Lower lobe of right lung (tissue), 2 donors: Measurements from ENCODE around the gene BCL11B. TPM values are rescaled to one million over a fixed set of nuclear protein-coding genes. Genes with fewer than 3 reads are reported as not detected.

Experiments used
- ATAC-seq, 2 donors: fragments of 200-7000 bp; cut with Tn5 transposase; one replicate each; pipeline ENCODE4 v1.9.1; 2020 to 2022; ENCODE audit warnings: mild to moderate bottlenecking in 2 of 2, moderate library complexity in 2 of 2
- DNase-seq: peaks from one replicate; pipeline ENCODE4 v3.0.0-alpha.2; 2020
- H3K27ac ChIP-seq: fragments of 200-600 bp; one replicate; pipeline ENCODE4 v1.8.0; 2022
- H3K27me3 ChIP-seq: fragments of 200-600 bp; one replicate; pipeline ENCODE4 v1.8.0; 2022; ENCODE audit warnings: low read depth
- H3K36me3 ChIP-seq: fragments of 200-600 bp; one replicate; pipeline ENCODE4 v1.8.0; 2022; ENCODE audit warnings: mild to moderate bottlenecking
- H3K4me1 ChIP-seq: fragments of 200-600 bp; one replicate; pipeline ENCODE4 v1.8.0; 2022
- H3K4me3 ChIP-seq: fragments of 200-600 bp; one replicate; pipeline ENCODE4 v1.8.0; 2022; ENCODE audit warnings: mild to moderate bottlenecking
- H3K9me3 ChIP-seq: fragments of 200-600 bp; one replicate; pipeline ENCODE4 v1.8.0; 2022
- CTCF ChIP-seq: fragments of 200-600 bp; IDR thresholded peaks from one replicate; pipeline ENCODE4 v1.8.0; 2022; ENCODE audit warnings: antibody characterized with exemption, mild to moderate bottlenecking
- intact Hi-C: fragments of 100-400 bp; cut with DNase I; formaldehyde crosslinking; loops from one replicate; pipeline ENCODE4 v1.11.0; 2022
- total RNA-seq: library from RNA; stranded (reverse); fragmentation: NEBNext Ultra II Directional; extraction: Animal tissue kit (Norgen Biotek cat#: 25700); gene quantifications from one replicate; pipeline ENCODE4 v1.2.1, GENCODE V29; 2021
- donor health status: DM: no; HTN: yes; CAD: no; lungs with severe emphysema.

The BCL11B gene
- total RNA-seq, 1 donor from 2014 or later: 2.3 TPM

GRCh38 chr14:99169776-99170356, 102.1 kb downstream of the BCL11B start:
- H3K4me1 ChIP-seq: no peaks in the 10 kb centered on the region
- H3K4me3 ChIP-seq: no peak overlapping the region
- H3K9me3 ChIP-seq: no peaks in the 10 kb centered on the region
- intact Hi-C loops: no loop called here
- H3K27me3 ChIP-seq: peaks cover 4% of the 10 kb centered on the region
- H3K36me3 ChIP-seq: no peaks in the 10 kb centered on the region
- DNase-seq (no peak), ATAC-seq (no peak)
- no peak for TF ChIP-seq CTCF
- no peak overlapping the region for H3K27ac ChIP-seq

- TF ChIP-seq CTCF: no peak
Observed at GRCh38 chr14:99168330-99168729, 103.7 kb downstream of the BCL11B start.

GRCh38 chr14:99166506-99166905, 105.5 kb downstream of the BCL11B start:
- Histone ChIP-seq H3K4me1 (no peaks in the 10 kb centered on the region), H3K9me3 (no peaks in the 10 kb centered on the region), H3K4me3 (no peak overlapping the region), H3K27ac (no peak overlapping the region), H3K27me3 (peaks cover 4% of the 10 kb centered on the region), H3K36me3 (no peaks in the 10 kb centered on the region)
- no peak for ATAC-seq
- DNase-seq: no peak
- intact Hi-C loops: no loop called here
- TF ChIP-seq CTCF: no peak

More at GRCh38 chr14:99168330-99168729, 103.7 kb downstream of the BCL11B start:
- Histone ChIP-seq H3K4me3 (no peak overlapping the region), H3K36me3 (no peaks in the 10 kb centered on the region), H3K27ac (no peak overlapping the region), H3K4me1 (no peaks in the 10 kb centered on the region), H3K9me3 (no peaks in the 10 kb centered on the region), H3K27me3 (peaks cover 4% of the 10 kb centered on the region)
- ATAC-seq (no peak), DNase-seq (no peak)
- intact Hi-C loops: no loop called here

- no peak for TF ChIP-seq CTCF
- Histone ChIP-seq H3K27me3 (peaks cover 4% of the 10 kb centered on the region), H3K36me3 (no peaks in the 10 kb centered on the region), H3K9me3 (no peaks in the 10 kb centered on the region), H3K4me3 (no peak overlapping the region), H3K27ac (no peak overlapping the region), H3K4me1 (no peaks in the 10 kb centered on the region)
- no peak for DNase-seq
- intact Hi-C loops: no loop called here
- no peak for ATAC-seq
Observed at GRCh38 chr14:99164712-99165111, 107.3 kb downstream of the BCL11B start.

- Histone ChIP-seq H3K27me3 (peaks cover 4% of the 10 kb centered on the region), H3K4me3 (no peak overlapping the region), H3K9me3 (no peaks in the 10 kb centered on the region), H3K4me1 (no peaks in the 10 kb centered on the region), H3K36me3 (no peaks in the 10 kb centered on the region), H3K27ac (no peak overlapping the region)
- intact Hi-C loops: no loop called here
- ATAC-seq (no peak), DNase-seq (no peak)
- TF ChIP-seq CTCF: no peak
Observed at GRCh38 chr14:99163446-99163845, 108.6 kb downstream of the BCL11B start.
